IMR-90 (cell line): ENCODE results near the gene TMEM63B. TPM values are rescaled to one million over a fixed set of nuclear protein-coding genes. Genes with fewer than 3 reads are reported as not detected.

ENCODE experiments used
- MAZ ChIP-seq: IDR thresholded peaks from 2 replicates; pipeline ENCODE4 v1.6.1; 2012; ENCODE audit warnings: low read depth, mild to moderate bottlenecking, low read length, improper control_type of control experiment, moderate library complexity, borderline replicate concordance
- RCOR1 ChIP-seq: IDR thresholded peaks from 2 replicates; pipeline ENCODE4 v1.6.1; 2012; ENCODE audit warnings: mild to moderate bottlenecking, low read length, improper control_type of control experiment; ENCODE audit not compliant: insufficient replicate concordance
- polyA plus RNA-seq, 3 experiments: library from polyadenylated mRNA; depleted of rRNA; stranded (reverse); fragments of >200 nt; gene quantifications; 2 replicates each; pipeline ENCODE4 v1.2.3, GENCODE V29; 2012; ENCODE audit warnings: low replicate concordance in 1 of 3
- total RNA-seq: library from RNA; depleted of rRNA; stranded (reverse); fragments of >200 nt; gene quantifications from 2 replicates; pipeline ENCODE4 v1.2.3, GENCODE V29; 2012
- TF ChIP-seq, protein P1 (sequence below): fragments of 150-350 bp; IDR thresholded peaks from 2 replicates; pipeline ENCODE4 v1.6.1; 2017; ENCODE audit warnings: mild to moderate bottlenecking, antibody characterized with exemption, low read length, low read depth

Gene TMEM63B
- total and polyA plus RNA-seq, 2 of the 4 experiments (the other 2 are of a cell fraction), result 12.2 to 42.6 TPM

DNA sequence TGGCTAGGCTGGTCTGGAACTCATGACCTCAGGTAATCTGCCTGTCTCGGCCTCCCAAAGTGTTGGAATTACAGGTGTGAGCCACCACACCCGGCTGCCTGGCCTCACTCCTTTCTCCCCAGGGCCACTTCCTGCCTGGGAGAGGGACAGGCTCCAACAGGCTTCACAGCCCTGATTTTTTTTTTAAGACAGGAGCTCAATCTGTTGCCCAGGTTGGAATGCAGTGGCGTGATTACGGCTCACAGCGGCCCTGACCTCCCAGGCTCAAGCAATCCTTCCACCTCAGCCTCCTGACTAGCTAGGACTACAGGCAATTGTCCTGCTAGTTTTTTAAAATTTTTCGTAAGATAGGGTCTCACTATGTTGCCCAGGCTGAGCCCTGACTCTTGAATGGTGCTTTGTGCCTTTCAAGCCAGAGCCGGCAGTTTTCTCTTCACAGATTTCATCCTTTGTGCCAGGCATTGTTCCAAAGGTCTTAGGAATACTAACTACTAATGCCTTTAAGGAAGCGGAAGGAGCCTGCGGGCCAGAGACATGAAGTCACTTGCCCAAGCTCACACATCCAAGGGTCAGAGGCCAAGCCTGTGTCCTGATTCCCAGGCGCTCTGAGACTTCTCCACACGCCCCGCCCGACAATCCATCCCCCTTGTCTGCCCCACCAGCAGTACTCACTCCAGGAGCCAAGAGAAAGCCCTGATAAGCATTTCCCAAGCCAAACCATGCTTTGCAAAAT lies 50.5 kb downstream of the TMEM63B start (continued):
- TF ChIP-seq RCOR1, result no peak
- TF ChIP-seq, protein P1, sequence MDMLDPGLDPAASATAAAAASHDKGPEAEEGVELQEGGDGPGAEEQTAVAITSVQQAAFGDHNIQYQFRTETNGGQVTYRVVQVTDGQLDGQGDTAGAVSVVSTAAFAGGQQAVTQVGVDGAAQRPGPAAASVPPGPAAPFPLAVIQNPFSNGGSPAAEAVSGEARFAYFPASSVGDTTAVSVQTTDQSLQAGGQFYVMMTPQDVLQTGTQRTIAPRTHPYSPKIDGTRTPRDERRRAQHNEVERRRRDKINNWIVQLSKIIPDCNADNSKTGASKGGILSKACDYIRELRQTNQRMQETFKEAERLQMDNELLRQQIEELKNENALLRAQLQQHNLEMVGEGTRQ, result no peak
- no peak for TF ChIP-seq MAZ
